BLaER1 (cell line): ENCODE data around the gene TMEM51.

Experiments
- H3K27ac ChIP-seq: shearing (Covaris generic); formaldehyde crosslinking; 2 replicates; pipeline ENCODE4 v1.8.1; 2022
- H3K27me3 ChIP-seq: shearing (Covaris generic); formaldehyde crosslinking; 2 replicates; pipeline ENCODE4 v1.8.1; 2022
- H3K36me3 ChIP-seq: shearing (Covaris generic); formaldehyde crosslinking; 2 replicates; pipeline ENCODE4 v1.8.1; 2022
- H3K4me1 ChIP-seq: shearing (Covaris generic); formaldehyde crosslinking; 2 replicates; pipeline ENCODE4 v1.8.1; 2022
- H3K4me2 ChIP-seq: shearing (Covaris generic); formaldehyde crosslinking; 2 replicates; pipeline ENCODE4 v1.8.1; 2022
- H3K4me3 ChIP-seq: shearing (Covaris generic); formaldehyde crosslinking; 2 replicates; pipeline ENCODE4 v1.8.1; 2022
- H3K9ac ChIP-seq: shearing (Covaris generic); formaldehyde crosslinking; 2 replicates; pipeline ENCODE4 v1.8.1; 2022
- H3K9me3 ChIP-seq: shearing (Covaris generic); formaldehyde crosslinking; 2 replicates; pipeline ENCODE4 v1.8.1; 2022
- H4K20me1 ChIP-seq: shearing (Covaris generic); formaldehyde crosslinking; 2 replicates; pipeline ENCODE4 v1.8.1; 2022
- Cebpa-rat ChIP-seq: shearing (Covaris generic); IDR thresholded peaks from 2 replicates; pipeline ENCODE4 v1.8.1; 2022

The TMEM51 gene

GRCh38 chr1:15139654-15140350 lies 13.7 kb upstream of the TMEM51 start:
- Histone ChIP-seq H3K4me2 (no peak overlapping the region), H3K9ac (no peak overlapping the region), H3K9me3 (no peaks in the 10 kb centered on the region), H3K4me1 (peaks cover 18% of the 10 kb centered on the region), H3K36me3 (no peaks in the 10 kb centered on the region), H3K27ac (no peak overlapping the region), H3K27me3 (no peaks in the 10 kb centered on the region), H3K4me3 (no peak overlapping the region), H4K20me1 (no peaks in the 10 kb centered on the region)
- no peak for TF ChIP-seq Cebpa-rat

GRCh38 chr1:15141935-15142539 lies 11.5 kb upstream of the TMEM51 start:
- H3K4me2 ChIP-seq: peak overlapping the region; percentile 59
- no peak overlapping the region for H3K4me3 ChIP-seq
- no peaks in the 10 kb centered on the region for H3K9me3 ChIP-seq
- H3K27me3 ChIP-seq: no peaks in the 10 kb centered on the region
- no peak overlapping the region for H3K9ac ChIP-seq
- no peaks in the 10 kb centered on the region for H3K36me3 ChIP-seq
- H4K20me1 ChIP-seq: no peaks in the 10 kb centered on the region
- TF ChIP-seq Cebpa-rat: no peak
- H3K4me1 ChIP-seq: peaks cover 18% of the 10 kb centered on the region
- peak overlapping the region; percentile 24; the same call in 1 of the 2 replicates for H3K27ac ChIP-seq

- Histone ChIP-seq H3K9ac (no peak overlapping the region), H3K36me3 (no peaks in the 10 kb centered on the region), H3K9me3 (no peaks in the 10 kb centered on the region), H4K20me1 (no peaks in the 10 kb centered on the region), H3K4me1 (peaks cover 18% of the 10 kb centered on the region), H3K4me2 (no peak overlapping the region), H3K4me3 (no peak overlapping the region), H3K27ac (no peak overlapping the region), H3K27me3 (peaks cover 1% of the 10 kb centered on the region; the same call in 1 of the 2 replicates)
- no peak for TF ChIP-seq Cebpa-rat
Measured at GRCh38 chr1:15145327-15145726, 8.2 kb upstream of the TMEM51 start.

GRCh38 chr1:15146142-15146680 lies 7.3 kb upstream of the TMEM51 start:
- no peaks in the 10 kb centered on the region for H3K36me3 ChIP-seq
- peaks cover 16% of the 10 kb centered on the region for H3K4me1 ChIP-seq
- no peak overlapping the region for H3K4me3 ChIP-seq
- H3K9me3 ChIP-seq: no peaks in the 10 kb centered on the region
- no peak overlapping the region for H3K4me2 ChIP-seq
- no peaks in the 10 kb centered on the region for H4K20me1 ChIP-seq
- no peak for TF ChIP-seq Cebpa-rat
- no peak overlapping the region for H3K27ac ChIP-seq
- peaks cover 10% of the 10 kb centered on the region for H3K27me3 ChIP-seq
- no peak overlapping the region for H3K9ac ChIP-seq

GRCh38 chr1:15146971-15147376 lies 6.6 kb upstream of the TMEM51 start:
- peaks cover 18% of the 10 kb centered on the region for H3K27me3 ChIP-seq
- no peaks in the 10 kb centered on the region for H3K36me3 ChIP-seq
- no peak for TF ChIP-seq Cebpa-rat
- H3K9ac ChIP-seq: no peak overlapping the region
- H3K4me1 ChIP-seq: peaks cover 8% of the 10 kb centered on the region
- H3K4me2 ChIP-seq: no peak overlapping the region
- no peak overlapping the region for H3K4me3 ChIP-seq
- H3K9me3 ChIP-seq: no peaks in the 10 kb centered on the region
- no peaks in the 10 kb centered on the region for H4K20me1 ChIP-seq
- no peak overlapping the region for H3K27ac ChIP-seq

- Histone ChIP-seq H3K9ac (no peak overlapping the region), H3K27ac (no peak overlapping the region), H3K27me3 (peaks cover 28% of the 10 kb centered on the region), H3K4me1 (peaks cover 8% of the 10 kb centered on the region), H4K20me1 (peaks cover 6% of the 10 kb centered on the region), H3K36me3 (no peaks in the 10 kb centered on the region), H3K4me2 (no peak overlapping the region), H3K9me3 (no peaks in the 10 kb centered on the region), H3K4me3 (no peak overlapping the region)
- no peak for TF ChIP-seq Cebpa-rat
Measured at GRCh38 chr1:15148004-15148403, 5.5 kb upstream of the TMEM51 start.

- Histone ChIP-seq H3K9ac (no peak overlapping the region), H3K9me3 (no peaks in the 10 kb centered on the region), H3K27me3 (peaks cover 33% of the 10 kb centered on the region), H3K4me2 (no peak overlapping the region), H3K36me3 (no peaks in the 10 kb centered on the region), H3K4me1 (peaks cover 11% of the 10 kb centered on the region), H3K27ac (no peak overlapping the region), H4K20me1 (peaks cover 7% of the 10 kb centered on the region), H3K4me3 (no peak overlapping the region)
- TF ChIP-seq Cebpa-rat: no peak
Measured at GRCh38 chr1:15148475-15148874, 5.1 kb upstream of the TMEM51 start.

GRCh38 chr1:15148941-15149340 lies 4.6 kb upstream of the TMEM51 start:
- H4K20me1 ChIP-seq: peaks cover 7% of the 10 kb centered on the region
- no peak overlapping the region for H3K4me2 ChIP-seq
- no peak overlapping the region for H3K9ac ChIP-seq
- peaks cover 13% of the 10 kb centered on the region for H3K4me1 ChIP-seq
- H3K9me3 ChIP-seq: no peaks in the 10 kb centered on the region
- no peaks in the 10 kb centered on the region for H3K36me3 ChIP-seq
- H3K4me3 ChIP-seq: no peak overlapping the region
- H3K27me3 ChIP-seq: peaks cover 37% of the 10 kb centered on the region
- no peak for TF ChIP-seq Cebpa-rat
- H3K27ac ChIP-seq: no peak overlapping the region

- peaks cover 7% of the 10 kb centered on the region for H4K20me1 ChIP-seq
- TF ChIP-seq Cebpa-rat: no peak
- no peak overlapping the region for H3K9ac ChIP-seq
- peaks cover 52% of the 10 kb centered on the region for H3K27me3 ChIP-seq
- no peaks in the 10 kb centered on the region for H3K36me3 ChIP-seq
- no peak overlapping the region for H3K4me3 ChIP-seq
- H3K27ac ChIP-seq: no peak overlapping the region
- no peak overlapping the region for H3K4me2 ChIP-seq
- H3K9me3 ChIP-seq: no peaks in the 10 kb centered on the region
- peaks cover 25% of the 10 kb centered on the region for H3K4me1 ChIP-seq
Measured at GRCh38 chr1:15150376-15150775, 3.2 kb upstream of the TMEM51 start.

GRCh38 chr1:15151377-15151806 lies 2.2 kb upstream of the TMEM51 start:
- Histone ChIP-seq H3K9ac (no peak overlapping the region), H3K4me3 (no peak overlapping the region), H3K4me2 (no peak overlapping the region), H4K20me1 (peaks cover 7% of the 10 kb centered on the region), H3K36me3 (no peaks in the 10 kb centered on the region), H3K4me1 (peaks cover 35% of the 10 kb centered on the region), H3K27me3 (peaks cover 52% of the 10 kb centered on the region), H3K27ac (no peak overlapping the region), H3K9me3 (no peaks in the 10 kb centered on the region)
- no peak for TF ChIP-seq Cebpa-rat
